UCSD-AML1 (cell line): ENCODE measurements around the gene TNN.

Source experiments
- DNase-seq: peaks from one replicate; lab custom pipeline; 2025; ENCODE audit not compliant: unreplicated experiment; lab: John Stamatoyannopoulos, UW

The TNN gene

DNA sequence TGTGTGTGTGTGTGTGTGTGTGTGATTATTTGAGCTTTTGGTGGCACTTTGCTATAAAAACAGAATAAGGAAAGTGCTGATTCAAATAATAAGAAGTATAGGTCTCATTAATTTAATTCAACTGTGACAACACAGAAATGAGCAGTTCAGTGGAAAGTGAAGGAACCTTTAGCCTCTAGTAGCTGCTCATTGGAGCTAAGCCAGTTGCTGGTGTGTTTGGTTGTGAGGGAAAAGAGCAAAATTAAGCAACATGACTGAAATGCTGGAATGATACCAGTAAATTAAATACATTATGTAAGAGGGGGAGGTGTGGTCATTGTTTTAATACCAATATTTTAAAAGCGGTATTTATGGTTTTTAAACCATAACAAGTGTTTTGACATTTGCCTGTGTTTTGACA lies 69.7 kb downstream of the TNN start:
- no peak for DNase-seq

- no peak for DNase-seq
Observed at GRCh38 chr1:175138579-175138978, 70.9 kb downstream of the TNN start.

- no peak for DNase-seq
Observed at GRCh38 chr1:175145899-175146528, 78.4 kb downstream of the TNN start.

GRCh38 chr1:175146529-175147213 lies 79.0 kb downstream of the TNN start:
- DNase-seq = peak; percentile 52

DNA sequence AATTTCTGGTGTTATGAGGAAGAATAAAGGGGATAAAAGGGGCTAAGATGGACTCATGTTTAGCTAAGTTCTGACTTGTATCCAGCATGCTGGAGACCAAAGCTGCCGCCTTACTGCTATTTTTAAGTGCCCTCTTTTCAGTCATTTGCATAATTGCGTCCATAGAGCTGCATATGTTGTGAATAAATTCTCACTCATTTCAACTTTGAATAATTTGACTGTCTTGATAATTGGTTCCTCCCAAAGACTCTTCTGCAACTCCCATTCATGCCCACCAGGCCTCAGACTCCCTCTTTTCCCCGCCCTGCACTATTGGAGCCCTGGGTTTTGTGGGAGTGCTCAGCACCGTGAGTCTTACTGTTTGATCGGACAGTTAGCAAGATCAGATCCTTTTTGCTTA lies 79.9 kb downstream of the TNN start:
- no peak for DNase-seq

- DNase-seq = no peak
Observed at GRCh38 chr1:175148068-175148467, 80.4 kb downstream of the TNN start.

DNA sequence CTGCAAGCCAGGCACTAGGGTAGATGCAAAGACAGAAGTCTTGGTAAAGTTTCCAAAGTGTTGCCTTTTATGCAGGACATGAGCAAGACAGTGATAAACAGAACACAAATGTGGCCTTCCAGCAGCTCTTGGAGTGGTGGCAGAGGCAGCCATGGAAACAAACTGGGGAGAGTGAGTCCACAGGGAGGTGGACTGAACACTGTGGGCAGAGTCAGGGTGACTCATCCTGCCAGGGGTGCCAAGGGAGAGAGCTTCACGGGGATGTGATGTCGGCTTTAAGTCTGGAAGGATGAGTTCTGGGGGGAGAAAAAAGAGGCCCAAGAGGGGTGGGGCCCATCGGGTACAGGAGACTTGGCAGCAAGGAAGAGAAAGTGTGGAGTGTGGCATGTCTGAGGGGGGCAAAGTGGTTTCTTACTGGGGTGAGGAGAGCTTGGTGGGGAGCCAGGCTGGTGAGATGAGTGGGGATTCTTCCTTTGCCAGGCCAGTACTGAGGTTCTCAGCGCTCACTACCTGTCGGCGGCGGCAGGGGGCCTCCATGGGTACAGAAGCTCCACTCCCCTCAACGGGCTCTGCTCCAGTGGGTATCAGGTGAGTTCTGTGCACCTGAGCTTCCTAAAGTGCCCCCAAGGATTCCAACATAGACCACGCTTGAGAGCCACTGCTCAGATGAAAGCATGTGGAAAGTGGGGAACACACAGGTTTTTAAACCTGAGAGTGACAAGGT lies 83.1 kb downstream of the TNN start:
- DNase-seq = no peak

DNA sequence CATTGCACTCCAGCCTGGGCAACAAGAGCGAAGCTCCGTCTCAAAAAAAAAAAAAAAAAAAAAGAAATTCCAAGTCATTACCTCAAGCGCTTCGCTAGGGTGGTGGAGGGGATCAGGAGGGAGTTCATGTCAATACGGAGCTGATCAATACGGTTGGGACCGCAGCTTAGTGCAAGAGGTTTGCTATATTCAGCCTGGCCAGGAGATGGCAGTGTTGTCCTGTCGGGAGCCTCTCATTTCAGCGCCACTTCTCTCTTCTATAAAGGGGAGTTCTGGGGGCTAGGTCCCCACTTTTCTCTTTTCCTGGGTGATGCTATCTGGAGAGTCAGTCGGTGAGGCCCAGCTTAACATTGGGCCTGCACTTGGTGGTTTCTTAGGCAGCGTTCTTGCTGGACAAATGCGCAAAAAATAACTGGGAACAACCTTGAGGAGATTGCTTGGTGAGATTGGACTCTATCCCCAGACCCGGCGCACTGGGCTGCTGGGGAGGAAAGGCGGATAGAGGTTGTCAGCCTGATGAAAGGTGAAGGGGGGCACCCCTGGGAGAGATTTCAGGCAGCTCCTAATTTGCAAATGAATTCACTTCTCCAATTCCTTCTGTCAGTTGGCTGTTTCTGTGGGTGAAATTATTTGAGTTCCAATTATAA lies 84.5 kb downstream of the TNN start:
- DNase-seq = peak; percentile 40

DNA sequence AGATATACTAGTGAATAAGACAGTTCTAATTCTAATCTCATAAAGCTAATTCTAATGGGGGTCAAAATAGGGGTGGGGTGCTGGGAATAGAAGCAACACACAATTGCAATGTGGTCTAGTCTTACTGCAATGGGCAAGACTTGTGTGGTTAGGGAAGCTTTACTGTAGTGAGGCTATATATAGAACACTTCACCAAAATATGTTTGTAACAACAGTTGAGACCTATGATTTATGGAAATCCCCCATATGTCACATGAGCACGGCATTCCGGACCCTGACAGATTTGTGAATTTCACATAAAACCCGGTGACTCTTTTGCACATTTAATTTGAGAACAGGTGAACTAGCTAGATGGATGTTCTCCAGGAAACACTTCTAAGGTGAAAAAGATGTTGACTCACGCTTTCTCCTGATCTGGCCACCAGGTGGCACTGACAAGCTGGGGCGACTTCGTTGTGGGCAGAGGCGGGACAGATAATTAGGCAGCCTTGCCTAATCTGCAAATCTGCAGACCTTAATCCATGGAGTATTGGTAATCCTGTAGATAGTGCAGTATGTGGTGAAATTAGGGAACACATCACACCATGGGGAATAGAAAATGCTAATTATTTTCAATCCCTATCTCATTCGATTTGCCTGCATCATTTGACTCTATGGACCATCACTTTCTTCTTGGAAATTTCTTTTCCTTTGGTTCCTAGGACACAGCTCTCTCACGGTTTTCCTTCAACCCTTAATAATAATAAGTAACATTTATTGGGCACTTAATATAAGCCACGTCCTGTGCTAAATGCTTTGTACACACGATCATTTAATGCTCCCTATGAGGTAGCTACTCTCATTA lies 87.2 kb downstream of the TNN start:
- peak; percentile 43 for DNase-seq

DNA sequence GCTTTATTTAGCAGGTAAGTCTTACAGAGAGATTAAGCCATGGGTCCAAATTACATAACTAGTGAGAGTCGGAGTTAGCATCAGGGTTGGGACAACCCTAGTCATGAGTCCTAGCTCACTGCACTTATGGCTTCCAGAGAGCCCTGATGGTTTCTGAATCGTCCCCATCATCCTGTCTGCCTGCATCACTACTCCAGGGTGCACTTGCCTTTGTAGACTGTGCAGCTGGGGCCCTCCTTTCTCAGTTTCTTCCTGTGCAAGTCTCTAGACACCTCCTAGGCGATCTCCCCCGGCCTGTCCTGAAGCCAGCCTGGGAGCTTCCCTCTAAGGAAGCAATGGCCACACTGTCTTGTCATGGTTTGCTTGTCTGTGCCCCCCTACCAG lies 87.8 kb downstream of the TNN start:
- DNase-seq = no peak

DNA sequence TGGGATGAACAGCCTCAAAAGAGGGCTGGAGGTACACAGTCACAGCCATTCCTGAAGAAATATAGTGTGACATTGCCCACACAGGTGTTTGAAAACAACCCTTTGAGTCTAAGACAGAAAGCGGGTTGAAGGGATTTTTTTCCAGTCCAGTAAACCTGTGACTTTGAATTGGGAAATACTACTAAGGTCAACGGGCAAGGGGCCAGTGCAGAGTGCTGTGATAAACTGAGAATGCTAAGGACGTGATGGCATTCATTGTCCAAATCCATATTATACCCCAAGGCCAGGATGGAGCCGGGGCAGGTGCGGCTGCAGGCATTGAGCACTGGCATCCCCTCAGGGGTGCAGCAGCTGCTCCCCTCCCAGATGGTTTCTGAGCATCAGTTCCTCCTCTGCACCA lies 88.3 kb downstream of the TNN start:
- DNase-seq = no peak

DNA sequence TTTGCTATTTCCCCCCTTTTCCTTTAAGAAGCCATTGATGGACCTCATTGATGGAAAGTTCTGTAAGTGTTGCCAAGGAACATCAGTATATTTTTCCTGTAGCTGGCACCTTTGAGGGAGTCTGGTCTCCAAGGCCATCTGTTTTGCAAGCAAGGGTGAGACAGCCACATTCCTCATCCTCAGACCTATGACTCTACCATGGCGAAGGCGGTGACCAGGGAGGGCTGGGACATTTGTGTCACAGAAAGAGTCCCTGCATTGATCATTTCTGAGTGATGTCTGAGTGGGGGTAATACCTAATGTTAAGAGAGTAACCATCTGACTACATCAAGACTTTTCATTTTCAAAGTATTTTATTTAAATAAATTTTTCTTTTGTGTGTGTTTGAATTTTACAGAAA lies 89.6 kb downstream of the TNN start:
- no peak for DNase-seq

DNA sequence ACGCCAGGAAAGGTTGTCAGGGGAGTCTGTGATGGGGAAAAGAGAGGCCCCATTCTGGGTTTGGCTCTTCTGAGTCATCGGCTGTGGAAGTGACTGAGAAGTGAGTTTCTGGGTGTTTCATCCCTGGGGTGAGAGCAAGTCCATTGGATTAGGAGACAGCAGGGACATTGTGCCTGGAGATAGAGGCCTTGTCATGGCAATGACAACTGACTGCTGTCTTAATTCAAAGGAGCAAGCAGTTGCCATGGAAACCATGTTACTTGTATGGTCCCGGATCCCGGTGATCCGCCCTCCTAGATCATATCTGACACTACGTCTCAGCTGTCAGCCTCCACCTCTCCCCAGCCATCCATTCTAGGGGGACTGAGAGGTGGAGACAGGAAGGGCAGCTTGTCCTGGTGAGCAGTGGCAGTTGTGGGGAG lies 90.5 kb downstream of the TNN start:
- DNase-seq = no peak

- DNase-seq = no peak
Observed at GRCh38 chr1:175162955-175163354, 95.3 kb downstream of the TNN start.

DNA sequence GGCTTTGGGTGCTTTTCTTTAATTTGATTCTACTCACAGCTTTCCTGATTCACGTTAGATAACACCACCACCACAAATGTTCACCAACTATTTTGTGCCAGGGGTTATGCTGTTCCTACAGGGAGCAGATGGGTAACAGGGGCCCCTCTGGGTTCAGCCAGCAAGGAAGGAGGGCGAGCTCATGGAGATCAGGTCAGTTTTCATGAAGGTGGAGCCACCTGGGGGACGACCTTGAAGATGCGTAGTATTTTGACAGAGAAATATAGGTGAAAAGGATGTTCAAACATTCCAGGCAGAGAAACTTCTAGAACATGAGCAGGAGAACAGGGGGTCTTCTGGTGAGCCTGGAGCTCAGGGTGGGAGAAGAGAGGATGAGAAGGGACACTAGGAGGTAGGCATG lies 96.1 kb downstream of the TNN start:
- DNase-seq = no peak

GRCh38 chr1:175164751-175165150 lies 97.1 kb downstream of the TNN start:
- no peak for DNase-seq

DNA sequence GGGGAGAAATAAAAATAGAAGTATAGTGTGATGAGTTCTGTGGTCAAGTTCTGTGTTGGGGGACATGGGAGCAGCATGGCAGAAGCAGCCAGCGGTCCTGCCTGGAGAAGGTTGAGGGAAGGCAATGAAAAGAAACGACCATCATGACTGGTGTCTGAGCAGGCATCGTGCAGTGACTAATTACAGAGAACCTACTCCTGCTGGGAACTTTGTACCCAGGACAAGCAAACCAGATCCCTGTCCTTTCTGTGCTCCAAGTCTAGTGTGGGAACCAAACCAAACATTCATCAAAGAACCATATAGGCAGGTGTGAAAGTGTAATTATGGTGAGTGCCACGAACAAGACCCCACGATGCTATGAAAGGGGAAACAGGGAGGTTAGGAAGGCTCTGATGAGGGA lies 99.1 kb downstream of the TNN start:
- DNase-seq = no peak

DNA sequence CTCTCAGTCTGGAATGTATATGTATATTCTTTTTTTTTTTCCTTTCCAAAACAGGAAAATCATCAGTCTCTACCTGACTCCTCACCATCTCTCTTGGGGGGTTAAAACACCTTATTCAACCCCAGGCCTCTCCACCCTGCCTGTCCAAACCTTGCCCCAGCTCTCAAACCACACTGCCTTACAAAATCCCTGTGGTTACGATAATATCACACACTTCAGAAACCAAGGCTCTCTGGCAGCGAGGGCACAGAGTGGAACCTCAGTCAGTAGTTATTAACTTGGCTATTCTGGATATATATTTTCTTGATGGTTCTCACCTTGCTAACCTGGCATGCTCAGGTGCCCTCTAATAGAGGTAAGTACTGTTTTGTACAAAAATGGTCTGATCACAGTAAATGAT lies 100.2 kb downstream of the TNN start:
- DNase-seq = no peak

- no peak for DNase-seq
Observed at GRCh38 chr1:175168782-175169181, 101.1 kb downstream of the TNN start.

- no peak for DNase-seq
Observed at GRCh38 chr1:175169286-175170018, 101.8 kb downstream of the TNN start.
